GM23338 (cell line): ENCODE measurements around the gene CLCF1. TPM values are rescaled to one million over a fixed set of nuclear protein-coding genes. Genes with fewer than 3 reads are reported as not detected.

Source experiments
- ATAC-seq: fragments of 200-7000 bp; cut with Tn5 transposase; 3 replicates; pipeline ENCODE4 v1.9.1; 2020
- DNase-seq: peaks from one replicate; pipeline ENCODE4 v3.0.0-alpha.2; 2015; ENCODE audit warnings: low spot score
- H2AFZ ChIP-seq: fragments of 200-600 bp; sonication (generic); 2 replicates; pipeline ENCODE4 v1.8.0; 2016; ENCODE audit warnings: antibody characterized with exemption, mild to moderate bottlenecking, moderate library complexity
- H3F3A ChIP-seq: fragments of 200-600 bp; sonication (generic); replicated peaks from 2 replicates; pipeline ENCODE4 v1.8.0; 2017; ENCODE audit warnings: antibody characterized with exemption, mixed run types, low read depth
- H3K27ac ChIP-seq: fragments of 200-600 bp; sonication (generic); 2 replicates; pipeline ENCODE4 v1.6.1; 2016; ENCODE audit warnings: low read depth
- H3K27me3 ChIP-seq: fragments of 200-600 bp; sonication (generic); 2 replicates; pipeline ENCODE4 v1.8.0; 2016; ENCODE audit warnings: mild to moderate bottlenecking, mixed run types, moderate library complexity; ENCODE audit not compliant: insufficient read depth
- H3K36me3 ChIP-seq: fragments of 200-600 bp; sonication (generic); 2 replicates; pipeline ENCODE4 v1.8.0; 2016; ENCODE audit warnings: mild to moderate bottlenecking; ENCODE audit not compliant: insufficient read depth
- H3K4me1 ChIP-seq: fragments of 200-600 bp; sonication (generic); 2 replicates; pipeline ENCODE4 v1.8.0; 2016; ENCODE audit warnings: mild to moderate bottlenecking, moderate library complexity; ENCODE audit not compliant: insufficient read depth
- H3K4me2 ChIP-seq: fragments of 200-600 bp; sonication (generic); 2 replicates; pipeline ENCODE4 v1.7.1; 2017; ENCODE audit warnings: mixed run types
- H3K4me3 ChIP-seq: fragments of 200-600 bp; sonication (generic); 2 replicates; pipeline ENCODE4 v1.6.1; 2016; ENCODE audit warnings: mixed run types
- H3K79me2 ChIP-seq: fragments of 200-600 bp; sonication (generic); replicated peaks from 2 replicates; pipeline ENCODE4 v1.8.0; 2017; ENCODE audit warnings: mild to moderate bottlenecking; ENCODE audit not compliant: insufficient read depth
- H3K9me2 ChIP-seq: fragments of 200-600 bp; sonication (generic); 2 replicates; pipeline ENCODE4 v1.8.0; 2017; ENCODE audit not compliant: insufficient read depth
- H4K20me1 ChIP-seq: fragments of 200-600 bp; sonication (generic); replicated peaks from 2 replicates; pipeline ENCODE4 v1.8.0; 2017; ENCODE audit warnings: mild to moderate bottlenecking; ENCODE audit not compliant: insufficient read depth
- H3K27ac Mint-ChIP-seq: 2 replicates; pipeline ENCODE4 v1.8.0; 2020; ENCODE audit warnings: inconsistent platforms, mild to moderate bottlenecking, moderate library complexity, mixed read lengths
- H3K27me3 Mint-ChIP-seq: 3 replicates; pipeline ENCODE4 v1.8.0; 2022; ENCODE audit warnings: low read depth, mild to moderate bottlenecking, moderate library complexity, mixed read lengths, inconsistent platforms; ENCODE audit not compliant: insufficient read depth, poor library complexity
- H3K36me3 Mint-ChIP-seq: 3 replicates; pipeline ENCODE4 v1.8.0; 2021; ENCODE audit warnings: low read depth, mild to moderate bottlenecking, inconsistent platforms, moderate library complexity, mixed read lengths
- H3K4me1 Mint-ChIP-seq: 3 replicates; pipeline ENCODE4 v1.8.0; 2020; ENCODE audit warnings: mild to moderate bottlenecking, inconsistent platforms, mixed read lengths
- H3K4me3 Mint-ChIP-seq: 3 replicates; pipeline ENCODE4 v1.8.0; 2021; ENCODE audit warnings: moderate library complexity, mild to moderate bottlenecking, inconsistent platforms, mixed read lengths
- H3K9me3 Mint-ChIP-seq: 3 replicates; pipeline ENCODE4 v1.8.0; 2020; ENCODE audit warnings: moderate library complexity, mild to moderate bottlenecking, inconsistent platforms, mixed read lengths
- CREB1 ChIP-seq: fragments of 250-450 bp; sonication (Bioruptor Pico); IDR thresholded peaks from 2 replicates; pipeline ENCODE4 v1.5.0; 2020; ENCODE audit warnings: low read depth, mild to moderate bottlenecking, moderate library complexity
- CTCF ChIP-seq, 2 experiments: fragments of 200-600 bp in 1 of 2; sonication (generic) in 1 of 2; conservative IDR thresholded peaks; 2 replicates each; pipeline versions ENCODE4 v1.5.1 to v1.6.1; 2016 to 2017; ENCODE audit warnings: antibody characterized with exemption in 2 of 2, low read depth in 2 of 2, mild to moderate bottlenecking in 2 of 2, moderate library complexity in 1 of 2
- EZH2 ChIP-seq: fragments of 200-600 bp; sonication (generic); IDR thresholded peaks from one replicate; pipeline ENCODE4 v1.8.0; 2017; ENCODE audit warnings: antibody characterized with exemption, mild to moderate bottlenecking, low read depth; ENCODE audit not compliant: unreplicated experiment
- EZH2phosphoT487 ChIP-seq: fragments of 200-600 bp; sonication (generic); IDR thresholded peaks from one replicate; pipeline ENCODE4 v1.8.1; 2018; ENCODE audit warnings: antibody characterized with exemption; ENCODE audit not compliant: unreplicated experiment
- JUNB ChIP-seq: IDR thresholded peaks from one replicate; pipeline ENCODE4 v1.6.1; 2016; ENCODE audit warnings: antibody characterized with exemption; ENCODE audit not compliant: unreplicated experiment
- NANOG ChIP-seq: IDR thresholded peaks from 2 replicates; pipeline ENCODE4 v1.6.1; 2016; ENCODE audit warnings: antibody characterized with exemption, borderline replicate concordance
- POLR2AphosphoS5 ChIP-seq: IDR thresholded peaks from 2 replicates; pipeline ENCODE4 v1.6.1; 2016; ENCODE audit warnings: antibody characterized with exemption, low read depth
- STAT1 ChIP-seq: IDR thresholded peaks from one replicate; pipeline ENCODE4 v1.6.1; 2016; ENCODE audit warnings: antibody characterized with exemption; ENCODE audit not compliant: unreplicated experiment
- ZNF114 ChIP-seq: fragments of 250-450 bp; sonication (Bioruptor Pico); IDR thresholded peaks from 2 replicates; pipeline ENCODE4 v1.5.0; 2020; ENCODE audit warnings: mild to moderate bottlenecking, moderate library complexity
- ZNF331 ChIP-seq: fragments of 250-450 bp; sonication (Bioruptor Pico); IDR thresholded peaks from 2 replicates; pipeline ENCODE4 v1.5.0; 2020; ENCODE audit warnings: low read depth, mild to moderate bottlenecking, moderate library complexity
- polyA plus RNA-seq: library from polyadenylated mRNA; unstranded; fragments of >200 nt; fragmentation: Nextera tagmentation; extraction: Ambion mirVana; gene quantifications from 2 replicates; pipeline ENCODE4 v1.2.1, GENCODE V29; 2016
- total RNA-seq: library from RNA; depleted of rRNA; stranded (reverse); fragments of >200 nt; shearing (Covaris generic); gene quantifications from 2 replicates; pipeline ENCODE4 v1.2.3, GENCODE V29; 2014
- TF ChIP-seq, protein P1 (sequence below): IDR thresholded peaks from one replicate; pipeline ENCODE4 v1.6.1; 2018; ENCODE audit warnings: antibody characterized with exemption; ENCODE audit not compliant: unreplicated experiment
- TF ChIP-seq, protein P2 (sequence below): IDR thresholded peaks from 2 replicates; pipeline ENCODE4 v1.6.1; 2016; ENCODE audit warnings: antibody characterized with exemption

Gene CLCF1
- total and polyA plus RNA-seq, 2 experiments from 2014 or later, result 0.32 TPM; not detected in 1

- Histone ChIP-seq H3K4me2 (no peak overlapping the region), H3K9me2 (no peaks in the 10 kb centered on the region), H3K79me2 (no peaks in the 10 kb centered on the region), H3K36me3 (no peaks in the 10 kb centered on the region), H3F3A (no peaks in the 10 kb centered on the region), H3K4me3 (no peak overlapping the region), H3K4me1 (peaks cover 4% of the 10 kb centered on the region; the same call in 1 of the 2 replicates), H3K27ac (no peak overlapping the region), H3K27me3 (peaks cover 10% of the 10 kb centered on the region; the same call in 1 of the 2 replicates), H2AFZ (no peak overlapping the region), H4K20me1 (no peaks in the 10 kb centered on the region)
- peaks cover 33% of the 10 kb centered on the region for H3K27me3 Mint-ChIP-seq
- peaks cover 21% of the 10 kb centered on the region for H3K4me1 Mint-ChIP-seq
- H3K9me3 Mint-ChIP-seq, result no peaks in the 10 kb centered on the region
- TF ChIP-seq STAT1 (no peak), ZNF331 (CRISPR knock-in tag) (no peak), EZH2phosphoT487 (no peak), CTCF (conservative IDR thresholded peaks at IDR 0.05; ENCODE audit: low read depth in 2 of 2) (no peak), EZH2 (no peak), POLR2AphosphoS5 (no peak), JUNB (no peak), CREB1 (CRISPR knock-in tag) (no peak), ZNF114 (CRISPR knock-in tag) (no peak), NANOG (no peak)
- TF ChIP-seq, protein P1, sequence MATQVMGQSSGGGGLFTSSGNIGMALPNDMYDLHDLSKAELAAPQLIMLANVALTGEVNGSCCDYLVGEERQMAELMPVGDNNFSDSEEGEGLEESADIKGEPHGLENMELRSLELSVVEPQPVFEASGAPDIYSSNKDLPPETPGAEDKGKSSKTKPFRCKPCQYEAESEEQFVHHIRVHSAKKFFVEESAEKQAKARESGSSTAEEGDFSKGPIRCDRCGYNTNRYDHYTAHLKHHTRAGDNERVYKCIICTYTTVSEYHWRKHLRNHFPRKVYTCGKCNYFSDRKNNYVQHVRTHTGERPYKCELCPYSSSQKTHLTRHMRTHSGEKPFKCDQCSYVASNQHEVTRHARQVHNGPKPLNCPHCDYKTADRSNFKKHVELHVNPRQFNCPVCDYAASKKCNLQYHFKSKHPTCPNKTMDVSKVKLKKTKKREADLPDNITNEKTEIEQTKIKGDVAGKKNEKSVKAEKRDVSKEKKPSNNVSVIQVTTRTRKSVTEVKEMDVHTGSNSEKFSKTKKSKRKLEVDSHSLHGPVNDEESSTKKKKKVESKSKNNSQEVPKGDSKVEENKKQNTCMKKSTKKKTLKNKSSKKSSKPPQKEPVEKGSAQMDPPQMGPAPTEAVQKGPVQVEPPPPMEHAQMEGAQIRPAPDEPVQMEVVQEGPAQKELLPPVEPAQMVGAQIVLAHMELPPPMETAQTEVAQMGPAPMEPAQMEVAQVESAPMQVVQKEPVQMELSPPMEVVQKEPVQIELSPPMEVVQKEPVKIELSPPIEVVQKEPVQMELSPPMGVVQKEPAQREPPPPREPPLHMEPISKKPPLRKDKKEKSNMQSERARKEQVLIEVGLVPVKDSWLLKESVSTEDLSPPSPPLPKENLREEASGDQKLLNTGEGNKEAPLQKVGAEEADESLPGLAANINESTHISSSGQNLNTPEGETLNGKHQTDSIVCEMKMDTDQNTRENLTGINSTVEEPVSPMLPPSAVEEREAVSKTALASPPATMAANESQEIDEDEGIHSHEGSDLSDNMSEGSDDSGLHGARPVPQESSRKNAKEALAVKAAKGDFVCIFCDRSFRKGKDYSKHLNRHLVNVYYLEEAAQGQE, result no peak
- TF ChIP-seq, protein P2, sequence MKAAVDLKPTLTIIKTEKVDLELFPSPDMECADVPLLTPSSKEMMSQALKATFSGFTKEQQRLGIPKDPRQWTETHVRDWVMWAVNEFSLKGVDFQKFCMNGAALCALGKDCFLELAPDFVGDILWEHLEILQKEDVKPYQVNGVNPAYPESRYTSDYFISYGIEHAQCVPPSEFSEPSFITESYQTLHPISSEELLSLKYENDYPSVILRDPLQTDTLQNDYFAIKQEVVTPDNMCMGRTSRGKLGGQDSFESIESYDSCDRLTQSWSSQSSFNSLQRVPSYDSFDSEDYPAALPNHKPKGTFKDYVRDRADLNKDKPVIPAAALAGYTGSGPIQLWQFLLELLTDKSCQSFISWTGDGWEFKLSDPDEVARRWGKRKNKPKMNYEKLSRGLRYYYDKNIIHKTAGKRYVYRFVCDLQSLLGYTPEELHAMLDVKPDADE, result no peak
- H3K27ac Mint-ChIP-seq, result no peak overlapping the region
- ATAC-seq (no peak), DNase-seq (no peak)
- H3K4me3 Mint-ChIP-seq, result no peak overlapping the region
- no peaks in the 10 kb centered on the region for H3K36me3 Mint-ChIP-seq
These were observed 35.9 kb upstream of the CLCF1 start for GRCh38 chr11:67409261-67409666.
